ENCODE results near the gene ATP11A.
"Not testable (repeated sequence)": the region's sequence is repeated elsewhere in the genome, so short reads cannot be mapped to it uniquely, and the experiment has no call there.

The ATP11A gene

GRCh38 chr13:112884700-112885099 lies 194.9 kb downstream of the ATP11A start:
- DNase-seq: not testable (repeated sequence)

- no peak for DNase-seq
Measured at GRCh38 chr13:112885242-112885781, 195.5 kb downstream of the ATP11A start.

DNA sequence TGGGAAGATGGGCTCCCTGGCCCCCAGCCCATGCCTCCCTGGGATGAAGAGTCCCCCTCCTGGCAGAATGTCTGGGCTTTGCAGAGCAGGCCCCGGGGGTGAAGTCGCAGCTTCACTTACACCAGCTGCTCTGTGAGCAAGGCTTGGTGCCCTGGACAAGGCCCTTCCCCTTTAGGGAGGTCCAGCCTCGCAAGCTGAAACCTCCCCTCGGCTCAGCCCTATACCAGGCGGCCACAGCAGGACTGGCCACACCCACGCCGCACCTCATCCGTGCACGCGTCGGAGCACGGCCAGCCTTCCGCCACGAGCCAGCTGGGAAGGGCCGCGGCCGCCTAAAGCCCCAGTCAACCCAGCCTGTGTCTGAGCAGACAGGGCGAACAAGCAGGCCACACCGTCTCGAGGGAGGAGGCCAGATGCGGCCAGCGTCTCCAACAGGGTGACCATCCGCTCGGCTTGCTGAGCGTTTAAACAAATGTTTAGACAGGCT lies 196.0 kb downstream of the ATP11A start:
- DNase-seq: peak; percentile 99

DNA sequence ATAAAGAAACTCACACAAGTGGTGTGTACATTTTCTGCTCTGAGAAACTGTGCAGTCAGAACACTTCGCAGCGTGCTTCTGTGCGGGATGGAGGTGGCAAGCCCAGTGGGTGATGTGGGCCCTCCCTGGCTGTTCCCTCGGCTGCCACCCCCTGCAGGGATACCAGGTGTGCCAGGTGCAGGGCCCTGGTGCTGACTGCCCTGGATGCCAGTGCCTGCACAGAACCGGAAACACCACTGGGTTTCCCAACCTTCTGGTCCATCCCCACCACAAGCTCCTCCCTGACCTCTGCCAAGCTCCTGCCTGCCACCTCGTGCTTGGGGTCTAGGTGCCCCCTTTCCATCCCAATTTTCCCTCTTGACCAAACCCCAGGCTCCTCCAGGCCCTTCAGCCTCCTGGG lies 197.3 kb downstream of the ATP11A start:
- no peak for DNase-seq

DNA sequence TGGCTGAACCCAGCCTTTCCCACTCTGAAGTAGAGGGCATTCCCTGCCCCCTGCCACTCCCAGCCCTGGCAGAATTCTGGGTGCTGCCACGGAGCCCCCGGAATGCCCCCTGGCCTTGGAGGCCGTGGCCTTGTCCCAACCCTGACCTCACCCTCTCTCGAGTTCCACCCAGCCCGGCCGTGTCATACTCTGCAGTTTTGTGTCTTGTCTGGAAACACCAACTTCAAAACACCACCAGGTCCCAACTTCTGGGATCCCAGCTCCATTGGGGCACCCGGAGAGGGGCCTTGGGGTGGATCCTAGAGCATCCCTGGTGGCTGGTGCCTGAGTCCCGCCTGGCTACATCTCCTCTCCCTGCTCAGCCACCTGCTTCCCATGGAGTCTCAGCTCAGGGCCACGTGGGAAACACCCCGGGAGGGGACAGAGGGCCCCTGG lies 197.7 kb downstream of the ATP11A start:
- no peak for DNase-seq

- DNase-seq: no peak
Measured at GRCh38 chr13:112888238-112889111, 198.6 kb downstream of the ATP11A start.

DNA sequence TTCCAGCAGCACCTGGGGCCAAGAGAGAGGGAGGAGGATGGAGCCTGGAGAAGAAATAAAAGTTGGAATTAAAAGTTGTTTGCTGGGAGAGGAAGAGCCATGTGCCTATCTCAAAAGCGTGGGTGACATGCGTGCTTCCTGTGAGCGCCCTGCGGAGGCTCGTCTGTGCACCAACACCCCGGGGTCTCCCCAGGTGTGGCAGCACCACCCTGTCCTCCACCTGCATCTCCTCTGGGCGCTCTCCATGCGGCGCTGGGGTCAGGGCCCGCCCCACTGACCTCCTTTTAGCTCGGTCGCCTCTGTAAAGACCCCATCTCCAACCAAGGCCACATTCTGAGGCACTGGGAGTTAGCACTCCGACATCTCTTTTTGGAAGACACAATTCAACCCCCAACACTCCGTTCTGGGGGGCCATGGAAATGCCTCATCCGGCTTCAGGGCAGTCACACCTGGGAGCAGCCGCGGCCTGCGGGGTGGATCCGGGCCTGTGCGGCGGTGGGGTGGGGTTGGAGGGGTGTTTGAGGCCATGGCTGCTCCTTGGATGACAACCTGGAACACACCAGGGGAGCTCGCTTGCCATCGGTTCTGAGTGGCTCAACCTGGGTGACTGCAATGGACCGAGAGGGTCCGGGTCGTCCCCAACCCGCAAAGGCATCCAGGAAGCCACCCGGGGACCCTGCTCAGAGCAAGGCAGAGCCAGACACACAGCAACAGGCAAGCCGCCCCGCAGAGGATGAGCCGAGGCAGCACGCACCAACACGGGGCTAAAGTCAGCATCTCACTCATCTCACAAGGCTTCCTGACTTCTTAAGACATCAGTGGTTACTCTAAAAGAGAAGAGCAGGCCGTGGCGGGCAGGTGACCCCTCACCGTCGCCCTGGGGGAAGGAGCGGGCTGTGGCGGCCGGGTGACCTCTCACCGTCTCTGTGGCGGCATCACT lies 199.8 kb downstream of the ATP11A start:
- DNase-seq: no peak

GRCh38 chr13:112890316-112891145 lies 200.7 kb downstream of the ATP11A start:
- DNase-seq: no peak

GRCh38 chr13:112891477-112892401 lies 201.9 kb downstream of the ATP11A start:
- no peak for DNase-seq

DNA sequence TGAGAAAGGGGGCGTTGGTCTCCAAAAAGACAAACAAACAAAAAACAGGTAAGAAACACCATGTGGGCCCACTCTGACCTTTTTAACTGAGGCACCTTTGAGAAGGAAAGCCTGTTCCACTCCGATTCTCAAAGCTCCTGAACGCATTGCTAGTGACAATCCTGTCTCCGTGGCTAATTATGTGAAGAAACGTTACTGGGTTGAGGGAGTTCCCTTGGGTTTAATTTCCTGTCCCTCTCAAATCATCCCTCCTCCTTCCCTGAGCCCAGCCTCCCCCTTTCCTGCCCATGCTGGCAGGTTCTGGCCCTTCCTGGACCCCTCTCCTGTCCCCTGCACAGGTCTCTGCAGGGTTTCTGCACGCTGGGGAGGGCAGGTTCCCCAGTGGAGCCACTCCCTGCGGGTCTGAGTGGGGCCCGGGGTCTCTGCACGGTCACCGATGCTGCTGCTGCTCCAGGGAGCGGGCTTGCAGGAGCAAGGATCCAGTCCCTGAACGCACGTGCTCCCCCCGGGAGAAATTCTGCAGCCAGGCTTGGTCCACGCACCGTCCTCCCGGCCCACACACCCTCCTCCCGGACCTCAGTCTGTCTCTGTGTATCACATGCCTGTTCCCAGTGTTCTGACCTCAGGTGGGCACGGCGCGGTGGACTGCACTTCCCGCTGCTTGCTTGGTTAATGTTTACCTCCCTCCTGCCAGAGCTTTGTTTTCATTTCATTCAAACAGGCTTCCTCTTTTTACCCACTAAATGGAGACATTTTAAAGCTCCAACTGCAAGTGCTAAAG lies 202.8 kb downstream of the ATP11A start:
- peak; percentile 60 for DNase-seq

DNA sequence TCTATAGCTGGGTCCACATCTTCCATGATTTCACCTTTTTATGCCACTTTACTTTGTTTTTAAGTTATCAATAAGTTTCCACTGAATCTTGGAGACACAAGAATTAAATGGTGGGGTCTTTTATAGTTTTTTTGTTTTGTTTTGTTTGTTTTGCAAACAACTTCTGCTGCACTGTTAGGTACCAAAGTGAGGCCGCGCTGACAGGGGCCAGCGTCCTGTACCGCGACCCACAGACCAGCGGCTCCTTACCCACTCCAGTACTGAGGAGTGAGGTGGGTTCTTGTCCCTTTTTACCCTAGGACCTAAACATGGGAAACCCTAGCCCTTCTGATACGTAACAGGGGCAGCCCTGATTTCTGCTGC lies 203.3 kb downstream of the ATP11A start:
- no peak for DNase-seq

GRCh38 chr13:112893570-112894422 lies 204.0 kb downstream of the ATP11A start:
- peak; percentile 93 for DNase-seq

- DNase-seq: no peak
Measured at GRCh38 chr13:112894423-112894672, 204.5 kb downstream of the ATP11A start.

GRCh38 chr13:112894673-112895481 lies 205.0 kb downstream of the ATP11A start:
- no peak for DNase-seq

DNA sequence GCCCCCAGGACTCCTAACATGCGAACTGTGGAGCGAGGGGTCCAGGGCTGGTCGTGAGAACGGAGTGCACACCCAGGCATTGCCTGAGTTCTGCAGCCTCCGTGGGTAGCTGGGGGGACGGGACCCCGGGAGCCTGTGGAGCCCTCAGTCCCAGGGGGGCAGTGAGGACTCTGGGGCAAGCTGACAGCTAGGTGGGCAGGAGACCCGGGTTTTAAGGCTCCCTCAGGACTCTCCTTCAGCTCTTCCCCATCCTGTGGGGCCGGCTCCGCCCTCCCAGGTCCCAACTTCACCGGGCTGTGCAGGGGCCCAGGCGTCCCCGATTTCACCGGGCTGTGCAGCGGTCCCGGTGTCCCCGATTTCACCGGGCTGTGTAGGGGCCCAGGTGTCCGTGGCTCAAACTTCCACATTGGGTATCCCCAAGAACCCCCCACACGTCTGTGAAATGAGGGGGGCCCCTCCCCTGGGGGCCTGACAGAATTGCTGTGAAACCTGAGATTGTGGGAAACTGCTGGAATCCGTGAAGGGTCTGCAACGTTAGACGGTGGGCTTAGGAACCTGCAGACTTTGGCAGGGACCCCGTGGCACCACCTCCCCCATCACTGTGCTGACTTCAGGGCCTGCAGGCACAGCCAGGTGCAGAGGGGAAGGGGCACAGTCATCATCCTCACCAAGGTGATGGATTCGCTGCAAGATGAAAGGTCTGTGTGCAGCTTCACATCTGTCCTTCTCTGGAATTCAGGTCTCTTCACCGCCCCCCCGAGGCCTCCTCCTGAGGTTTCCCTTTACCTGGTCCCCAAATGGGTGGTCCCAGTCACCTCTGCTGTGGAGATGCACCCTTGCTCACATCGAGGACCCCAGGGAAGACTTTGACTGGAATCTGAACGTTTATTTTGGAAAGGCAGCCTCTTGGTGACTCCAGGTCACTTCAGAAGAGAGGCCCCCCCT lies 206.0 kb downstream of the ATP11A start:
- DNase-seq: no peak

- DNase-seq: no peak
Measured at GRCh38 chr13:112896736-112897602, 207.1 kb downstream of the ATP11A start.

GRCh38 chr13:112897603-112897955 lies 207.7 kb downstream of the ATP11A start:
- DNase-seq: no peak

Data from islet precursor cell (in vitro differentiated cells).